Vagina (tissue), 2 donors: ENCODE measurements around the gene DNAJC30. TPM values are rescaled to one million over a fixed set of nuclear protein-coding genes. Genes with fewer than 3 reads are reported as not detected.

ENCODE experiments used
- DNase-seq, 2 donors: peaks; one replicate each; pipeline ENCODE4 v3.0.0-alpha.2; 2017; ENCODE audit errors: extremely low spot score in 2 of 2
- H3K27ac ChIP-seq: fragments of 200-600 bp; sonication (generic); one replicate; pipeline ENCODE4 v1.5.1; 2019
- H3K27me3 ChIP-seq: fragments of 200-600 bp; sonication (generic); one replicate; pipeline ENCODE4 v1.5.1; 2019
- H3K36me3 ChIP-seq, 2 donors: fragments of 200-600 bp; sonication (generic); one replicate each; pipeline ENCODE4 v1.5.1; 2017 to 2019
- H3K4me1 ChIP-seq: fragments of 200-600 bp; sonication (generic); one replicate; pipeline ENCODE4 v1.5.1; 2019
- H3K4me3 ChIP-seq, 2 donors: fragments of 200-600 bp; sonication (generic); 1 replicate in 1 of 2; 2 replicates in 1 of 2; pipeline ENCODE4 v1.5.1; 2016 to 2019
- H3K9me3 ChIP-seq: fragments of 200-600 bp; sonication (generic); one replicate; pipeline ENCODE4 v1.5.1; 2019
- CTCF ChIP-seq, 3 experiments: fragments of 450-650 bp in 2 of 3; fragments of 200-600 bp in 1 of 3; sonication (generic) in 1 of 3; IDR thresholded peaks; one replicate each; pipeline ENCODE4 v1.5.1; 2017 to 2019; ENCODE audit warnings: antibody characterized with exemption in 3 of 3, mild to moderate bottlenecking in 2 of 3, moderate library complexity in 2 of 3
- POLR2A ChIP-seq, 2 donors: fragments of 450-650 bp; IDR thresholded peaks; one replicate each; pipeline ENCODE4 v1.6.1; 2017; ENCODE audit warnings: antibody characterized with exemption in 2 of 2, mild to moderate bottlenecking in 2 of 2, moderate library complexity in 2 of 2
- POLR2AphosphoS5 ChIP-seq, 2 donors: sonication (generic); formaldehyde crosslinking; IDR thresholded peaks; one replicate each; pipeline ENCODE4 v1.9.0; 2017; ENCODE audit warnings: antibody characterized with exemption in 2 of 2, mild to moderate bottlenecking in 2 of 2, low read depth in 1 of 2; ENCODE audit not compliant: insufficient read depth in 1 of 2
- intact Hi-C: fragments of 100-400 bp; cut with DNase I; formaldehyde crosslinking; loops from one replicate; pipeline ENCODE4 v1.15.1; 2023
- total RNA-seq: library from RNA; depleted of rRNA; stranded (reverse); fragments of >200 nt; gene quantifications from one replicate; pipeline ENCODE4 v1.2.3, GENCODE V29; 2016

Gene DNAJC30
- total RNA-seq, 1 donor from 2014 or later, result 7.1 TPM

GRCh38 chr7:73707045-73707631 is 23.9 kb upstream of the DNAJC30 start:
- no peak overlapping the region for H3K4me3 ChIP-seq
- H3K9me3 ChIP-seq, result no peaks in the 10 kb centered on the region
- H3K36me3 ChIP-seq, result no peaks in the 10 kb centered on the region
- H3K27ac ChIP-seq, result no peak overlapping the region
- intact Hi-C loops, result no loop called here
- no peaks in the 10 kb centered on the region for H3K27me3 ChIP-seq
- H3K4me1 ChIP-seq, result peaks cover 36% of the 10 kb centered on the region
- no peak for TF ChIP-seq POLR2AphosphoS5 (IDR thresholded peaks at IDR 0.05; ENCODE audit: insufficient read depth in 1 of 2, low read depth in 1 of 2)
- no peak for TF ChIP-seq CTCF (IDR thresholded peaks at IDR 0.05)
- TF ChIP-seq POLR2A (IDR thresholded peaks at IDR 0.05), result no peak
- DNase-seq, result no peak

DNA sequence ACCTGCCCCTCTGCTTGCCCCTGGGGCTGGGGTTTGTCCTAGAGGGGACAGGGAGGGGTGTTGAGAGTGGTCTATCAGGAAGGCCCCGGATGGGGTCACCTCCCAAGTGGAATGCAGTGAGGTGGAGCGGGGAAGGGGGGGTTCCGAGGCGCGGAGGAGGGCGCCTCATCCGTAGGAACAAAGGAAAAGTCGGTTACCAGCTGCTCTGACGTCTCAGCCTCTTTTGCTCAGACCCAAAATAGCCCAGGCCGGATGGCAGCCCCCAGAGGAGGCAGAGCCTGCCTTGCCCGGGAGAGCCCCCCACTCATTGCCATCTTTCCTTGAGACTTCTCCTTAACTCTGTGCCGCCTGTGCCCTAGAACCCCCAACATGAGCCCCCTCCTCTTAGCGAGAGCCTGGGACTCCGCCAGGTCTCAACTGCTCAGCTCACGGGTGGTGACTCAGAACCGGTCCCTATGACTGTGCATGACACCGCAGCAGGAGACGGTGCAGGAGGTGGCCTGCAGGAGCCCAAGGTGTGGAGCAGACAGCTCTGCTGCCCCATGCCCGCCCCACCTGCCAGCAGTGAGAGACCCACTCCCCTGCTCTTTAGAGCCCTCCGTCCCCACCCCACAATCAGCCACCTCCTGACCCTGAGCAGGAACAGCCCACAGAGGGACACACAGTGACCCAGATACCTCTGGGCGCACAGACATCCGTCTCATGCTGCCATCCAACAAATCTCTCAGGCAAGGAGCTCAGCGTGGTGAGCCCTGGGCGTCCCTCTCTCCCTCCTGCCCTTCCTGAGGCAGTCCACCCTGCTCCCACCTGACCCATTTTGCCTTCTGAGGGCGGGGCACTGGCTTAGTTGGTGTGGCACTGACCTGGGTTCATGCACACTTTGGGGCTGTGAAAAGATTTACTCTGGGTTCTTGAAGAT is 23.1 kb upstream of the DNAJC30 start:
- Histone ChIP-seq H3K27ac (peak overlapping the region; percentile 55), H3K9me3 (no peaks in the 10 kb centered on the region), H3K27me3 (no peaks in the 10 kb centered on the region), H3K4me3 (no peak overlapping the region), H3K36me3 (no peaks in the 10 kb centered on the region), H3K4me1 (peaks cover 36% of the 10 kb centered on the region)
- no peak for TF ChIP-seq POLR2AphosphoS5 (IDR thresholded peaks at IDR 0.05; ENCODE audit: insufficient read depth in 1 of 2, low read depth in 1 of 2)
- no peak for TF ChIP-seq POLR2A (IDR thresholded peaks at IDR 0.05)
- TF ChIP-seq CTCF (IDR thresholded peaks at IDR 0.05), result no peak
- no peak for DNase-seq
- intact Hi-C loops, result no loop called here

GRCh38 chr7:73705551-73705920 is 22.3 kb upstream of the DNAJC30 start:
- Histone ChIP-seq H3K4me1 (peaks cover 36% of the 10 kb centered on the region), H3K27me3 (no peaks in the 10 kb centered on the region), H3K4me3 (no peak overlapping the region), H3K9me3 (no peaks in the 10 kb centered on the region), H3K27ac (peak overlapping the region; percentile 55), H3K36me3 (no peaks in the 10 kb centered on the region)
- intact Hi-C loops, result no loop called here
- DNase-seq, result no peak
- TF ChIP-seq POLR2AphosphoS5 (IDR thresholded peaks at IDR 0.05; ENCODE audit: insufficient read depth in 1 of 2, low read depth in 1 of 2), result no peak
- no peak for TF ChIP-seq POLR2A (IDR thresholded peaks at IDR 0.05)
- TF ChIP-seq CTCF (IDR thresholded peaks at IDR 0.05), result no peak

DNA sequence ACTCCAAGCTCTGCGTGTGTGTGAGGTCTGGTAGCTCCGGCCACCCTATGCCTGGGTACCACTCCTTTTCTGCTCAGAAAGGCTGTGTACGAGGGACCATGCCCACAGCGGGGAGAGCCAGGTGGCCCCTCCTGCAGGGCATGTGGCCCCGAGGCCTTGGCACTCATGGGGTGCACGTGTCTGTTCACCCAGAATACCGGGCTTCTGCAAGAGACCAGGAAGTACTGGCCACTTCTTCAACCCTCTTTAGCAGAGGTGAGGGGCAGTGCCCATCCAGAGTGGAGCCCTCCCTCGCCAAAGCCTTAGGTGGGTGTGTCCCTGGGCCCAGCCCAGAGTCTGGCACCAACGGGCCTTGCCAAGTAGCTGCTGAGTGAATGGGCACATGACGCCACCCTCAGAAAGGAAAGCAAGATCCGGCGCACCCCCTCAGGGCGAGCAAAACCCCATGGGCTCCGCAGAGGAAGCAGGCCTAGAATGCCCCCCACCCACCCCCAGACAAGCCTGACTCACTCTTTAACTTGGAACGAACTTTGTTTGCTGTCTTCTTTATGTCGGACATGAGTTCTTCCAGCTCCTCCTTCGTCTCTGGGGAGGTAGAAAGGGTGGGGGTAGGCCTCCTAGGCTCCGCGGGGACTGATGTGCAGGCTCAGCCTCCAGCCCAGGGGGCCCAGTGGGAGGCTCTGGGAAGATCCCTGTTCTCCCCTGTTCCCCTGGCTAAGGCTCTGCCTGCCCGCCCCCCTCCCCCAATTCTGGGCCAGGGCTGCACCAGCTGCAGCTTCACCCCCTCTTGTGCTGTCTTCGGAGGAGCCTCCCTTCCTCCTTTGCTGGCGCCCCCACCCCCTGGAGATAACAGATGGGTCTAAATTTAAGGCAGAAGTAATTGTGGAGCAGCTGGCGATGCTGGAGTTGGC is 21.6 kb upstream of the DNAJC30 start:
- Histone ChIP-seq H3K27ac (peak overlapping the region; percentile 55), H3K27me3 (no peaks in the 10 kb centered on the region), H3K9me3 (no peaks in the 10 kb centered on the region), H3K4me3 (no peak overlapping the region), H3K4me1 (peaks cover 36% of the 10 kb centered on the region), H3K36me3 (no peaks in the 10 kb centered on the region)
- TF ChIP-seq POLR2A (IDR thresholded peaks at IDR 0.05) (no peak), POLR2AphosphoS5 (IDR thresholded peaks at IDR 0.05; ENCODE audit: insufficient read depth in 1 of 2, low read depth in 1 of 2) (no peak), CTCF (IDR thresholded peaks at IDR 0.05) (no peak)
- intact Hi-C loops, result no loop called here
- no peak for DNase-seq
